HepG2 (cell line): ENCODE data around the gene MYO7B. TPM values are rescaled to one million over a fixed set of nuclear protein-coding genes. Genes with fewer than 3 reads are reported as not detected.
A peak's percentile ranks its signal among the peaks of the same experiment; 100 is the strongest.

Experiments used
- ATAC-seq: fragments of 200-7000 bp; cut with Tn5 transposase; 3 replicates; pipeline ENCODE4 v1.9.1; 2020; ENCODE audit warnings: mild to moderate bottlenecking, moderate library complexity
- BruUV-seq: library from RNA; stranded (reverse); fragments of 400-500 nt; replicated peaks from 2 replicates; lab custom pipeline; 2021; lab: Mats Ljungman, UMichigan
- CTCF ChIA-PET: fragments of 300-600 bp; formaldehyde crosslinking; extraction: SDS; loops from one replicate; lab custom pipeline; 2021; ENCODE audit warnings: low total read pairs, inconsistent platforms, low intra/inter-chr PET ratio; lab: Yijun Ruan, JAX
- POLR2A ChIA-PET: fragments of 350-600 bp; sonication (Branson Sonifier 250); formaldehyde crosslinking; loops from one replicate; lab custom pipeline; 2020; ENCODE audit warnings: antibody characterized with exemption, inconsistent platforms; lab: Yijun Ruan, JAX
- DNase-seq: peaks from one replicate; pipeline ENCODE4 v3.0.0-alpha.2; 2015; ENCODE audit warnings: low spot score
- FAIRE-seq: peaks from 3 replicates; lab custom pipeline; 2011; peaks lifted over from hg19 to GRCh38; lab: Jason Lieb, UNC
- H2AFZ ChIP-seq: one replicate; pipeline ENCODE4 v1.6.1; 2011; ENCODE audit warnings: low read length, inconsistent platforms
- H3K27ac ChIP-seq: fragments of 300-600 bp; 3 replicates; pipeline ENCODE4 v1.8.0; 2011; ENCODE audit warnings: mixed run types, mild to moderate bottlenecking, mixed read lengths, low read length, inconsistent platforms; ENCODE audit not compliant: insufficient read depth; ENCODE audit errors: extremely low read length
- H3K27me3 ChIP-seq, 2 experiments: fragments of 200-600 bp in 1 of 2; 2 replicates in 1 of 2; 3 replicates in 1 of 2; pipeline versions ENCODE4 v1.6.0 to v1.8.0; 2011; ENCODE audit warnings: low read length in 2 of 2, mild to moderate bottlenecking in 2 of 2, moderate library complexity in 2 of 2, inconsistent platforms in 1 of 2; ENCODE audit not compliant: insufficient read depth in 2 of 2, control insufficient read depth in 1 of 2
- H3K36me3 ChIP-seq, 2 experiments: fragments of 200-600 bp in 1 of 2; replicated peaks in 1 of 2; 2 replicates in 1 of 2; 3 replicates in 1 of 2; pipeline versions ENCODE4 v1.5.1 to v1.8.0; 2011; ENCODE audit warnings: low read length in 2 of 2, inconsistent platforms in 1 of 2; ENCODE audit not compliant: insufficient read depth in 2 of 2, control insufficient read depth in 1 of 2
- H3K4me1 ChIP-seq: 2 replicates; pipeline ENCODE4 v1.5.1; 2012; ENCODE audit warnings: low read length, inconsistent platforms; ENCODE audit not compliant: insufficient read depth
- H3K4me2 ChIP-seq: 2 replicates; pipeline ENCODE4 v1.6.0; 2011; ENCODE audit warnings: low read depth, low read length, inconsistent platforms
- H3K4me3 ChIP-seq, 3 experiments: fragments of 200-600 bp in 1 of 3; sonication (generic), shearing (Covaris generic) in 1 of 3; replicated peaks in 1 of 3; 2 replicates each; pipeline ENCODE4 v1.5.1; 2011 to 2016; ENCODE audit warnings: low read length in 3 of 3, inconsistent platforms in 2 of 3, low read depth in 2 of 3, mild to moderate bottlenecking in 2 of 3, control low read depth in 1 of 3, mixed read lengths in 1 of 3; ENCODE audit not compliant: insufficient read depth in 1 of 3
- H3K79me2 ChIP-seq: one replicate; pipeline ENCODE4 v1.6.1; 2011; ENCODE audit warnings: low read length, inconsistent platforms; ENCODE audit not compliant: insufficient read depth
- H3K9ac ChIP-seq: 2 replicates; pipeline ENCODE4 v1.6.0; 2011; ENCODE audit warnings: mild to moderate bottlenecking, low read depth, low read length, inconsistent platforms; ENCODE audit not compliant: insufficient read depth
- H3K9me3 ChIP-seq: 2 replicates; pipeline ENCODE4 v1.5.1; 2012; ENCODE audit warnings: mild to moderate bottlenecking, low read length
- H4K20me1 ChIP-seq: 2 replicates; pipeline ENCODE4 v1.6.0; 2011; ENCODE audit warnings: inconsistent platforms, mild to moderate bottlenecking, low read length, moderate library complexity; ENCODE audit not compliant: insufficient read depth
- NCOA5 ChIP-seq: sonication (generic); formaldehyde crosslinking; IDR thresholded peaks from 2 replicates; pipeline ENCODE4 v1.4.0; 2020; ENCODE audit warnings: missing genetic modification reagents
- TAF15 ChIP-seq: fragments of 200-400 bp; formaldehyde crosslinking; IDR thresholded peaks from one replicate; pipeline ENCODE4 v1.6.1; 2018; ENCODE audit warnings: mild to moderate bottlenecking, low read depth, low read length; ENCODE audit not compliant: poor library complexity, severe bottlenecking
- ZBTB42 ChIP-seq: sonication (generic); formaldehyde crosslinking; IDR thresholded peaks from 2 replicates; pipeline ENCODE4 v1.5.0; 2020; ENCODE audit warnings: mild to moderate bottlenecking, missing genetic modification reagents
- ZKSCAN8 ChIP-seq: IDR thresholded peaks from 2 replicates; pipeline ENCODE4 v1.6.1; 2016; ENCODE audit warnings: borderline replicate concordance, missing genetic modification reagents, missing compliant biosample characterization
- ZNF446 ChIP-seq: sonication (generic); formaldehyde crosslinking; IDR thresholded peaks from 2 replicates; pipeline ENCODE4 v1.5.0; 2020; ENCODE audit warnings: mild to moderate bottlenecking, missing genetic modification reagents
- WGBS: methylation state at CpG from one replicate; pipeline ENCODE4 v1.1.6; 2017; ENCODE audit warnings: low lambda C conversion rate; 5-methylcytosine and 5-hydroxymethylcytosine counted together
- in situ Hi-C: cut with HindIII; loops from 2 replicates; pipeline ENCODE4 v1.10.0; 2017; ENCODE audit warnings: low pct_unique_long_range_greater_than_20kb; ENCODE audit not compliant: extremely low pct_ligation_motif_present
- intact Hi-C: fragments of 100-400 bp; cut with micrococcal nuclease; formaldehyde crosslinking; loops from one replicate; pipeline ENCODE4 v1.10.0; 2022; ENCODE audit not compliant: unreplicated experiment
- polyA plus RNA-seq, 8 experiments: library from polyadenylated mRNA; depleted of rRNA in 3 of 8; stranded (reverse) in 7 of 8; unstranded in 1 of 8; fragments of >200 nt; fragmentation: Illumina TruSeq in 4 of 8; extraction: Trizol in 4 of 8; gene quantifications; 2 replicates each; pipeline versions ENCODE4 v1.2.1 to v1.2.3, GENCODE V29; 2011 to 2016; ENCODE audit warnings: low read depth in 4 of 8, missing spikeins in 1 of 8, mixed read lengths in 1 of 8; ENCODE audit not compliant: insufficient read depth in 1 of 8
- total RNA-seq, 5 experiments: library from RNA; depleted of rRNA; stranded (reverse); fragments of >200 nt; fragmentation: Illumina TruSeq; extraction: Trizol; gene quantifications; 2 replicates each; pipeline ENCODE4 v1.2.3, GENCODE V29; 2016; ENCODE audit warnings: low read depth in 1 of 5
- TF ChIP-seq, protein P1 (sequence below): sonication (generic); formaldehyde crosslinking; IDR thresholded peaks from 2 replicates; pipeline ENCODE4 v1.9.0; 2022; ENCODE audit warnings: missing genetic modification reagents, mild to moderate bottlenecking, borderline replicate concordance
- TF ChIP-seq, protein P2 (sequence below): sonication (generic); formaldehyde crosslinking; IDR thresholded peaks from 2 replicates; pipeline ENCODE4 v1.5.0; 2020; ENCODE audit warnings: mild to moderate bottlenecking, low read depth, missing genetic modification reagents, borderline replicate concordance

Gene MYO7B
- total and polyA plus RNA-seq, 2 of the 13 experiments (the other 11 are each of a cell fraction or from before 2014, with no cell fraction given): not detected

DNA sequence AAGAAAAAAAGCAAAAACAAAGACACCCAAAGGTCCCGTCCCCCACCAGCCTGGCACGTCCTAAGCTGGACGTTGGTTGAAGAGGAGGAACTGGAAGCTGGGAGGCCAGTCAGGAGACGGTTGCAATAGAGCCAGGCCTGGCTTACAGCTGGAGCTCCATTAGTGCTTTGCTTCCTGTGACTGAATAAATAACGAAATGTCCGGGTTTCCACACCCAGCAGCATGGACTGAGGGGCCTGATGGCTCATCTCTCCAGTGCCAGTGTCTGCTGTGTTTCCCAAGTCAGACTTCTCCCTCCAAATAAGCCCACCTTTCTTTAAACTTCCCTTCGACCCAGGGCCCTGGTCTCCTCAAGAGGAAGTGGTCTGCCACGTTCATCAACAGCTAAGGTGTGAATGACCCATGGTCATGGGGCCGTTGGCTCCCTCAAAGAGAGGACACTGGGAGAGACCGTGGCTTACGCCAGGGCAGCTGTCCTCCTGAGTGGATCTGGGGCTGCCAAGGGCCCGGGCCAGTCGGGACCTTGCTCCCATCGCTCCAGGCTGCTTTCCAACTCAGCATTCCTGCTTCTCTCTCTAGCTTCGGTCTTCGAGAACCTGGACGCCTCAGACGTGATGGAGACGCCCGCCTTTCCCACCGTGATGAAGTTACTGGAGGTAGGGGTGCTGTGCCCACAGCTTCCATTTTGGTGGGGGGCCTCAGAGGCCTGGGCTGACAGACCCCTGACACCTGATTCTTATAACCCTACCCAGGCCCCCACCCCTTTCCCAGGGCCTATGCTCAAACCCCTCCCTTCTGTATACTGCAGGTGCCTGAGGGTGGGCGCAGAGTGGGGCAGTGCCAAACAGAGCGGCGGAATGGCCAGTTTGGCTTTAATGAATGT is 44.9 kb downstream of the MYO7B start:
- Histone ChIP-seq H3K4me2 (no peak overlapping the region), H3K4me1 (no peaks in the 10 kb centered on the region), H4K20me1 (no peaks in the 10 kb centered on the region), H3K27me3 (peaks cover 18 to 90% of the 10 kb centered on the region in 2 experiments), H3K9ac (no peak overlapping the region), H3K36me3 (no peaks in the 10 kb centered on the region), H3K27ac (no peak overlapping the region), H3K9me3 (no peaks in the 10 kb centered on the region), H3K4me3 (no peak overlapping the region), H2AFZ (no peak overlapping the region), H3K79me2 (no peaks in the 10 kb centered on the region)
- ChIA-PET CTCF (no interaction called here), POLR2A (no interaction called here)
- intact Hi-C loops: no loop called here
- in situ Hi-C loops: no loop called here
- DNase-seq (no peak), ATAC-seq (no peak; the same call in 2 of the 3 replicates), FAIRE-seq (no peak)
- TF ChIP-seq ZBTB42 (no peak), NCOA5 (CRISPR knock-in tag) (no peak), ZKSCAN8 (peak; percentile 57; the same call in 1 of the 2 replicates), TAF15 (no peak), ZNF446 (CRISPR knock-in tag) (no peak)
- TF ChIP-seq, protein P1, sequence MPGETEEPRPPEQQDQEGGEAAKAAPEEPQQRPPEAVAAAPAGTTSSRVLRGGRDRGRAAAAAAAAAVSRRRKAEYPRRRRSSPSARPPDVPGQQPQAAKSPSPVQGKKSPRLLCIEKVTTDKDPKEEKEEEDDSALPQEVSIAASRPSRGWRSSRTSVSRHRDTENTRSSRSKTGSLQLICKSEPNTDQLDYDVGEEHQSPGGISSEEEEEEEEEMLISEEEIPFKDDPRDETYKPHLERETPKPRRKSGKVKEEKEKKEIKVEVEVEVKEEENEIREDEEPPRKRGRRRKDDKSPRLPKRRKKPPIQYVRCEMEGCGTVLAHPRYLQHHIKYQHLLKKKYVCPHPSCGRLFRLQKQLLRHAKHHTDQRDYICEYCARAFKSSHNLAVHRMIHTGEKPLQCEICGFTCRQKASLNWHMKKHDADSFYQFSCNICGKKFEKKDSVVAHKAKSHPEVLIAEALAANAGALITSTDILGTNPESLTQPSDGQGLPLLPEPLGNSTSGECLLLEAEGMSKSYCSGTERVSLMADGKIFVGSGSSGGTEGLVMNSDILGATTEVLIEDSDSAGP: no peak
- TF ChIP-seq, protein P2, sequence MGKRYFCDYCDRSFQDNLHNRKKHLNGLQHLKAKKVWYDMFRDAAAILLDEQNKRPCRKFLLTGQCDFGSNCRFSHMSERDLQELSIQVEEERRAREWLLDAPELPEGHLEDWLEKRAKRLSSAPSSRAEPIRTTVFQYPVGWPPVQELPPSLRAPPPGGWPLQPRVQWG (CRISPR knock-in tag): no peak
- no TSS peak for BruUV-seq
- 37% methylated on average over 24 of the region's 24 CpGs for WGBS
